Natural killer cell (primary cell): ENCODE measurements around the gene PGLYRP3. TPM values are rescaled to one million over a fixed set of nuclear protein-coding genes. Genes with fewer than 3 reads are reported as not detected.

Source experiments
- ATAC-seq, 3 donors: fragments of 150-1000 bp in 2 of 3; fragments of 200-7000 bp in 1 of 3; cut with Tn5 transposase; 1 replicate in 1 of 3; 2 replicates in 2 of 3; pipeline ENCODE4 v1.10.0; 2021; ENCODE audit warnings: mild to moderate bottlenecking in 2 of 3, moderate library complexity in 2 of 3
- DNase-seq, 2 donors: peaks; one replicate each; pipeline versions ENCODE4 v3.0.0 to v3.0.0-alpha.2; 2013 to 2021; ENCODE audit warnings: mixed read lengths in 1 of 2
- H3K27ac ChIP-seq: one replicate; pipeline ENCODE4 v1.5.1; 2013; ENCODE audit warnings: mild to moderate bottlenecking, low read length
- H3K27me3 ChIP-seq: one replicate; pipeline ENCODE4 v1.6.1; 2013; ENCODE audit warnings: low read length; ENCODE audit not compliant: control insufficient read depth, insufficient read depth
- H3K36me3 ChIP-seq: one replicate; pipeline ENCODE4 v1.6.1; 2013; ENCODE audit warnings: low read length; ENCODE audit not compliant: control insufficient read depth, insufficient read depth
- H3K4me1 ChIP-seq: one replicate; pipeline ENCODE4 v1.6.1; 2013; ENCODE audit warnings: low read length; ENCODE audit not compliant: control insufficient read depth, insufficient read depth
- H3K4me3 ChIP-seq: one replicate; pipeline ENCODE4 v1.5.1; 2013; ENCODE audit warnings: low read length
- H3K9me3 ChIP-seq: one replicate; pipeline ENCODE4 v1.6.1; 2013; ENCODE audit warnings: low read length; ENCODE audit not compliant: control insufficient read depth, insufficient read depth
- H3K27ac Mint-ChIP-seq, 2 donors: one replicate each; pipeline ENCODE4 v1.8.0; 2022; ENCODE audit warnings: mild to moderate bottlenecking in 2 of 2, mixed read lengths in 2 of 2, moderate library complexity in 1 of 2
- H3K27me3 Mint-ChIP-seq, 2 donors: one replicate each; pipeline ENCODE4 v1.8.0; 2022; ENCODE audit warnings: low read depth in 2 of 2, mixed read lengths in 2 of 2
- H3K36me3 Mint-ChIP-seq: one replicate; pipeline ENCODE4 v1.8.0; 2022; ENCODE audit warnings: mixed read lengths
- H3K4me1 Mint-ChIP-seq, 2 donors: one replicate each; pipeline ENCODE4 v1.8.0; 2022; ENCODE audit warnings: mixed read lengths in 2 of 2
- H3K4me3 Mint-ChIP-seq: one replicate; pipeline ENCODE4 v1.8.0; 2022; ENCODE audit warnings: mild to moderate bottlenecking, moderate library complexity, mixed read lengths
- H3K9me3 Mint-ChIP-seq, 2 donors: one replicate each; pipeline ENCODE4 v1.8.0; 2022; ENCODE audit warnings: mixed read lengths in 2 of 2
- CTCF ChIP-seq: fragments of 200-600 bp; IDR thresholded peaks from one replicate; pipeline ENCODE4 v1.8.0; 2022; ENCODE audit warnings: antibody characterized with exemption
- WGBS: methylation state at CpG from one replicate; pipeline ENCODE4 v1.1.7; 2013; ENCODE audit warnings: missing lambda C conversion rate; ENCODE audit not compliant: insufficient coverage; 5-methylcytosine and 5-hydroxymethylcytosine counted together
- intact Hi-C: fragments of 100-400 bp; cut with micrococcal nuclease; formaldehyde crosslinking; loops from one replicate; pipeline ENCODE4 v1.14.2; 2022
- total RNA-seq, 4 donors: library from RNA; stranded (reverse); fragments of 120-200 nt in 1 of 4; gene quantifications; one replicate each; pipeline versions ENCODE4 v1.2.3 to v1.2.4, GENCODE V29; 2013 to 2022

Gene PGLYRP3
- total RNA-seq, 3 donors from 2014 or later (not counting 1 experiment from before 2014, with no cell fraction given) = not detected

- peaks cover 49 to 59% of the 10 kb centered on the region in 2 donors for H3K27me3 Mint-ChIP-seq
- no peak for TF ChIP-seq CTCF
- H3K4me1 ChIP-seq = peaks cover 30% of the 10 kb centered on the region
- intact Hi-C loops = no loop called here
- H3K9me3 ChIP-seq = no peaks in the 10 kb centered on the region
- WGBS = 31% methylated on average over 5 of the region's 5 CpGs
- DNase-seq (no peak), ATAC-seq (no peak)
- H3K27ac ChIP-seq = no peak overlapping the region
- no peaks in the 10 kb centered on the region for H3K36me3 Mint-ChIP-seq
- H3K4me3 Mint-ChIP-seq = no peak overlapping the region
- peaks cover 17 to 20% of the 10 kb centered on the region in 2 donors for H3K4me1 Mint-ChIP-seq
- H3K36me3 ChIP-seq = no peaks in the 10 kb centered on the region
- H3K4me3 ChIP-seq = no peak overlapping the region
- no peak overlapping the region for H3K27ac Mint-ChIP-seq
- peaks cover 5% of the 10 kb centered on the region for H3K27me3 ChIP-seq
- no peaks in the 10 kb centered on the region for H3K9me3 Mint-ChIP-seq
Observed at GRCh38 chr1:153343040-153343681, 30.4 kb upstream of the PGLYRP3 start.

DNA sequence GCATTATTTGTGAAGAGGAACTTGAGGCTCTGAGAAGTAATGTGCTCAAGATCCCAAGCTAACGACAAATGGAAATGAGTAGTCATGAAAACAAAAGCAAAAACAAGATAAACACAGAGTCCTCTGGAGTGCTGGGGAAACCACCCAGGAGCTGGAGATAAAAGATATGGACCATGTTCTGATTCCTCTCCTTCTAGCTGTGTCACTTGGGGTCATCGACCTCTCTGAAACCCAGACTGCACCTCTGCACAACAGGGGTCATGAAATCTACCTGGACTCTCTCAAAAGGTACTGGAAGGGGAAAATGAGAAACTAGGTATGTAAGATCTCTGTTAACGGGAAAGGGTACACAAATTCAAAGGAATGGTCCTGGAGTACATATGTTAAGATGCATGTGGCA lies 29.4 kb upstream of the PGLYRP3 start:
- no peaks in the 10 kb centered on the region for H3K36me3 ChIP-seq
- DNase-seq (no peak), ATAC-seq (no peak)
- intact Hi-C loops = no loop called here
- no peaks in the 10 kb centered on the region for H3K36me3 Mint-ChIP-seq
- H3K27me3 ChIP-seq = peaks cover 5% of the 10 kb centered on the region
- peaks cover 17 to 20% of the 10 kb centered on the region in 2 donors for H3K4me1 Mint-ChIP-seq
- peaks cover 46 to 56% of the 10 kb centered on the region in 2 donors for H3K27me3 Mint-ChIP-seq
- H3K9me3 ChIP-seq = no peaks in the 10 kb centered on the region
- no peak overlapping the region for H3K4me3 Mint-ChIP-seq
- no peak overlapping the region for H3K27ac ChIP-seq
- H3K27ac Mint-ChIP-seq = no peak overlapping the region
- no peak for TF ChIP-seq CTCF
- H3K4me1 ChIP-seq = peaks cover 30% of the 10 kb centered on the region
- H3K9me3 Mint-ChIP-seq = no peaks in the 10 kb centered on the region
- no peak overlapping the region for H3K4me3 ChIP-seq
- 76% methylated on average over 3 of the region's 3 CpGs for WGBS

GRCh38 chr1:153341431-153341934 lies 28.7 kb upstream of the PGLYRP3 start:
- Histone ChIP-seq H3K9me3 (no peaks in the 10 kb centered on the region), H3K27me3 (peaks cover 5% of the 10 kb centered on the region), H3K27ac (no peak overlapping the region), H3K4me1 (peaks cover 28% of the 10 kb centered on the region), H3K36me3 (no peaks in the 10 kb centered on the region), H3K4me3 (no peak overlapping the region)
- no peak for TF ChIP-seq CTCF
- ATAC-seq (no peak), DNase-seq (no peak)
- Mint-ChIP-seq H3K27me3 (peaks cover 40 to 52% of the 10 kb centered on the region in 2 donors), H3K4me3 (no peak overlapping the region), H3K36me3 (no peaks in the 10 kb centered on the region), H3K27ac (no peak overlapping the region), H3K9me3 (no peaks in the 10 kb centered on the region), H3K4me1 (peaks cover 11 to 16% of the 10 kb centered on the region in 2 donors)
- intact Hi-C loops = no loop called here
- 91% methylated on average over 4 of the region's 4 CpGs for WGBS

- Mint-ChIP-seq H3K36me3 (no peaks in the 10 kb centered on the region), H3K27ac (no peak overlapping the region), H3K9me3 (no peaks in the 10 kb centered on the region), H3K4me1 (peaks cover under 1 to 4% of the 10 kb centered on the region in 2 donors), H3K27me3 (peaks cover 28 to 42% of the 10 kb centered on the region in 2 donors), H3K4me3 (no peak overlapping the region)
- intact Hi-C loops = no loop called here
- ATAC-seq (no peak), DNase-seq (no peak)
- Histone ChIP-seq H3K36me3 (no peaks in the 10 kb centered on the region), H3K9me3 (no peaks in the 10 kb centered on the region), H3K4me3 (no peak overlapping the region), H3K27me3 (no peaks in the 10 kb centered on the region), H3K27ac (no peak overlapping the region), H3K4me1 (peaks cover 17% of the 10 kb centered on the region)
- TF ChIP-seq CTCF = no peak
- WGBS = 87% methylated on average over 10 of the region's 10 CpGs
Observed at GRCh38 chr1:153340356-153340755, 27.6 kb upstream of the PGLYRP3 start.
